Gastroesophageal sphincter (tissue), 4 donors: ENCODE measurements around the gene RNASEH2A. TPM values are rescaled to one million over a fixed set of nuclear protein-coding genes. Genes with fewer than 3 reads are reported as not detected.

ENCODE experiments used
- ATAC-seq: fragments of 150-250 bp; one replicate; pipeline ENCODE4 v1.9.1; 2016; ENCODE audit warnings: mild to moderate bottlenecking, moderate library complexity
- H3K27ac ChIP-seq, 4 donors: fragments of 200-600 bp; sonication (generic) in 3 of 4; 1 replicate in 3 of 4; 2 replicates in 1 of 4; pipeline ENCODE4 v1.5.1; 2016 to 2019
- H3K27me3 ChIP-seq: fragments of 200-600 bp; sonication (generic); one replicate; pipeline ENCODE4 v1.5.1; 2019
- H3K36me3 ChIP-seq, 2 donors: fragments of 200-600 bp; sonication (generic); one replicate each; pipeline ENCODE4 v1.5.1; 2019; ENCODE audit warnings: control low read depth in 1 of 2
- H3K4me1 ChIP-seq, 3 donors: fragments of 200-600 bp; sonication (generic); 1 replicate in 2 of 3; 2 replicates in 1 of 3; pipeline ENCODE4 v1.5.1; 2016 to 2019; ENCODE audit warnings: control low read depth in 2 of 3
- H3K4me3 ChIP-seq, 2 donors: fragments of 200-600 bp; sonication (generic); one replicate each; pipeline ENCODE4 v1.5.1; 2019; ENCODE audit warnings: mild to moderate bottlenecking in 1 of 2, moderate library complexity in 1 of 2
- H3K9me3 ChIP-seq, 3 donors: fragments of 200-600 bp; sonication (generic); one replicate each; pipeline ENCODE4 v1.5.1; 2017 to 2019; ENCODE audit warnings: control low read depth in 2 of 3
- CTCF ChIP-seq, 4 experiments: fragments of 200-600 bp in 2 of 4; fragments of 450-650 bp in 2 of 4; sonication (generic) in 1 of 4; IDR thresholded peaks; one replicate each; pipeline ENCODE4 v1.5.1; 2017 to 2019; ENCODE audit warnings: antibody characterized with exemption in 4 of 4, mild to moderate bottlenecking in 2 of 4, moderate library complexity in 2 of 4
- EP300 ChIP-seq: sonication (generic); formaldehyde crosslinking; IDR thresholded peaks from one replicate; pipeline ENCODE4 v1.6.1; 2017; ENCODE audit warnings: antibody characterized with exemption, mild to moderate bottlenecking
- POLR2A ChIP-seq, 2 donors: fragments of 450-650 bp; IDR thresholded peaks; one replicate each; pipeline ENCODE4 v1.6.1; 2017; ENCODE audit warnings: antibody characterized with exemption in 2 of 2, mild to moderate bottlenecking in 2 of 2, moderate library complexity in 1 of 2
- POLR2AphosphoS5 ChIP-seq: sonication (generic); formaldehyde crosslinking; IDR thresholded peaks from one replicate; pipeline ENCODE4 v1.6.1; 2017; ENCODE audit warnings: antibody characterized with exemption
- WGBS, 2 donors: methylation state at CpG; one replicate each; pipeline ENCODE4 v1.1.5; 2018; ENCODE audit warnings: low coverage in 1 of 2; 5-methylcytosine and 5-hydroxymethylcytosine counted together
- small RNA-seq, 4 donors: library from RNA; depleted of rRNA; stranded (forward); fragments of <200 nt; gene quantifications; one replicate each; pipeline ENCODE3, GENCODE V24; 2016
- total RNA-seq, 4 donors: library from RNA; depleted of rRNA; stranded (reverse); fragments of >200 nt; gene quantifications; one replicate each; pipeline ENCODE4 v1.1.0, GENCODE V29; 2016

RNASEH2A gene
- total RNA-seq, 4 donors from 2014 or later: 2.0 to 9.4 (median 3.7) TPM

- no peak overlapping the region for H3K27ac ChIP-seq
- ATAC-seq: no peak
- no peaks in the 10 kb centered on the region for H3K4me1 ChIP-seq
- H3K27me3 ChIP-seq: peaks cover 6% of the 10 kb centered on the region
- WGBS, 2 donors: 62 to 79% methylated on average over 1 of the region's 1 CpG
- no peak overlapping the region for H3K4me3 ChIP-seq
- H3K9me3 ChIP-seq: peaks cover 0 to 8% (median 0%) of the 10 kb centered on the region in 3 donors
- TF ChIP-seq EP300 (no peak), POLR2AphosphoS5 (no peak), CTCF (IDR thresholded peaks at IDR 0.05) (no peak), POLR2A (IDR thresholded peaks at IDR 0.05) (no peak)
- H3K36me3 ChIP-seq: no peaks in the 10 kb centered on the region
These were observed 50.3 kb downstream of the RNASEH2A start for GRCh38 chr19:12856653-12857052.

- H3K4me1 ChIP-seq: no peaks in the 10 kb centered on the region
- no peak overlapping the region for H3K4me3 ChIP-seq
- no peak for TF ChIP-seq EP300
- no peak overlapping the region for H3K27ac ChIP-seq
- no peak for ATAC-seq
- H3K9me3 ChIP-seq: peaks cover 0 to 8% (median 0%) of the 10 kb centered on the region in 3 donors
- H3K27me3 ChIP-seq: no peaks in the 10 kb centered on the region
- 87 to 88% methylated on average over 8 to 19 of the region's 35 CpGs for WGBS, 2 donors
- H3K36me3 ChIP-seq: no peaks in the 10 kb centered on the region
These were observed 51.9 kb downstream of the RNASEH2A start for GRCh38 chr19:12858041-12858928.

- H3K4me3 ChIP-seq: no peak overlapping the region
- H3K27me3 ChIP-seq: no peaks in the 10 kb centered on the region
- H3K36me3 ChIP-seq: no peaks in the 10 kb centered on the region
- no peaks in the 10 kb centered on the region for H3K4me1 ChIP-seq
- H3K27ac ChIP-seq: no peak overlapping the region
- TF ChIP-seq POLR2AphosphoS5 (no peak), CTCF (IDR thresholded peaks at IDR 0.05) (no peak), EP300 (no peak), POLR2A (IDR thresholded peaks at IDR 0.05) (no peak)
- ATAC-seq: no peak
- peaks cover 0 to 8% (median 0%) of the 10 kb centered on the region in 3 donors for H3K9me3 ChIP-seq
- WGBS, 2 donors: 43 to 53% methylated on average over 6 of the region's 7 CpGs
These were observed 53.2 kb downstream of the RNASEH2A start for GRCh38 chr19:12859546-12859945.

Small RNAs within 50 kb of the gene (small RNA-seq; reads per million reads assigned to genes)
- gene MIR5684 (0 reads per million in 4 donors), gene MIR6794 (0 reads per million in 4 donors)

Other genes with a start within 250 kb of the RNASEH2A start
- gene ZNF490, start 195.8 kb upstream of the RNASEH2A start, total RNA-seq: 1 to 10 TPM; 5.1 to 8.6 (median 6.7) TPM
- gene ZNF791, start 195.7 kb upstream of the RNASEH2A start, total RNA-seq: 10 to 100 TPM; 16.7 to 29.7 (median 20.4) TPM
- 10 to 100 TPM; 61.3 to 98.1 (median 70.8) TPM for gene MAN2B1, start 139.8 kb upstream of the RNASEH2A start, total RNA-seq
- gene WDR83, start 139.8 kb upstream of the RNASEH2A start, total RNA-seq: 10 to 100 TPM in 3 of 4 donors, 1 to 10 TPM in 1; 8.8 to 19.8 (median 15.5) TPM
- gene DHPS, start 124.7 kb upstream of the RNASEH2A start, total RNA-seq: 100 to 1,000 TPM in 1 of 4 donors, 10 to 100 TPM in 3; 77.3 to 122 (median 92.1) TPM
- not detected for gene GNG14, start 118.6 kb upstream of the RNASEH2A start, total RNA-seq
- gene FBXW9, start 110.0 kb upstream of the RNASEH2A start, total RNA-seq: 1 to 10 TPM; 3.8 to 7.5 (median 4.1) TPM
- 10 to 100 TPM; 52.0 to 89.2 (median 76.1) TPM for gene TNPO2, start 82.7 kb upstream of the RNASEH2A start, total RNA-seq
- gene TRIR, start 71.9 kb upstream of the RNASEH2A start, total RNA-seq: 100 to 1,000 TPM; 364 to 432 (median 398) TPM
- 10 to 100 TPM; 47.3 to 58.2 (median 55.8) TPM for gene GET3, start 69.1 kb upstream of the RNASEH2A start, total RNA-seq
- gene BEST2, start 54.8 kb upstream of the RNASEH2A start, total RNA-seq: not detected
- gene HOOK2, start 31.0 kb upstream of the RNASEH2A start, total RNA-seq: 10 to 100 TPM; 13.5 to 24.1 (median 14.6) TPM
- gene JUNB, start 15.1 kb upstream of the RNASEH2A start, total RNA-seq: 100 to 1,000 TPM in 3 of 4 donors, 10 to 100 TPM in 1; 99.3 to 614 (median 168) TPM
- 100 to 1,000 TPM; 178 to 303 (median 227) TPM for gene PRDX2, start 4.8 kb upstream of the RNASEH2A start, total RNA-seq
- gene THSD8, start 4.5 kb upstream of the RNASEH2A start, total RNA-seq: not detected
- gene RTBDN, start 28.0 kb downstream of the RNASEH2A start, total RNA-seq: 1 to 10 TPM in 1 of 4 donors, not detected in 3; 1.1 TPM
- 1 to 10 TPM in 1 of 4 donors, under 1 TPM in 1, not detected in 2; 0.15 to 1.5 TPM for gene MAST1, start 31.9 kb downstream of the RNASEH2A start, total RNA-seq
- 10 to 100 TPM; 22.3 to 37.1 (median 32.9) TPM for gene DNASE2, start 74.9 kb downstream of the RNASEH2A start, total RNA-seq
- not detected for gene KLF1, start 80.6 kb downstream of the RNASEH2A start, total RNA-seq
- gene GCDH, start 84.6 kb downstream of the RNASEH2A start, total RNA-seq: 10 to 100 TPM; 46.7 to 87.6 (median 56.3) TPM
- under 1 TPM in 1 of 4 donors, not detected in 3; 0.62 TPM for gene SYCE2, start 112.7 kb downstream of the RNASEH2A start, total RNA-seq
- gene FARSA, start 127.1 kb downstream of the RNASEH2A start, total RNA-seq: 10 to 100 TPM; 32.2 to 36.1 (median 33.2) TPM
- 100 to 1,000 TPM; 218 to 410 (median 280) TPM for gene CALR, start 132.0 kb downstream of the RNASEH2A start, total RNA-seq
- gene RAD23A, start 139.3 kb downstream of the RNASEH2A start, total RNA-seq: 100 to 1,000 TPM; 133 to 219 (median 158) TPM
- 10 to 100 TPM; 32.2 to 43.6 (median 36.9) TPM for gene GADD45GIP1, start 150.6 kb downstream of the RNASEH2A start, total RNA-seq
- under 1 TPM in 1 of 4 donors, not detected in 3; 0.35 TPM for gene DAND5, start 163.0 kb downstream of the RNASEH2A start, total RNA-seq
- gene NFIX, start 188.9 kb downstream of the RNASEH2A start, total RNA-seq: 100 to 1,000 TPM in 1 of 4 donors, 10 to 100 TPM in 3; 44.7 to 145 (median 72.4) TPM